Measurements from ENCODE around the gene ENTHD1. TPM values are rescaled to one million over a fixed set of nuclear protein-coding genes. Genes with fewer than 3 reads are reported as not detected.

The ENTHD1 gene
- total RNA-seq, 2 experiments from 2014 or later = 0.47 TPM; not detected in 1

- Mint-ChIP-seq H3K9me3 (no peaks in the 10 kb centered on the region), H3K4me1 (ENCODE audit: low read depth) (no peaks in the 10 kb centered on the region), H3K27me3 (no peaks in the 10 kb centered on the region), H3K27ac (no peak overlapping the region), H3K4me3 (no peak overlapping the region), H3K36me3 (ENCODE audit: low read depth) (no peaks in the 10 kb centered on the region)
- Histone ChIP-seq H3K9me3 (ENCODE audit: control insufficient read depth in 1 of 2, insufficient read depth in 1 of 2, low read length in 2 of 2) (no peaks in the 10 kb centered on the region), H3K27ac (ENCODE audit: low read depth in 1 of 2, low read length in 2 of 2) (no peak overlapping the region), H3K4me1 (ENCODE audit: insufficient read depth, low read length) (no peaks in the 10 kb centered on the region), H3K4me3 (ENCODE audit: low read length) (no peak overlapping the region), H3K27me3 (ENCODE audit: control insufficient read depth in 1 of 2, insufficient read depth in 2 of 2, low read length in 2 of 2) (no peaks in the 10 kb centered on the region), H3K36me3 (ENCODE audit: insufficient read depth, low read length) (no peaks in the 10 kb centered on the region)
- DNase-seq (no peak), ATAC-seq (ENCODE audit: poor library complexity) (no peak)
- POLR2A ChIA-PET = no interaction called here
- TF ChIP-seq CTCF (IDR thresholded peaks at IDR 0.05) = no peak
- CTCF ChIA-PET = no interaction called here
- intact Hi-C loops (cut with DNase I, micrococcal nuclease) = loop anchor here in 1 of 2 experiments (10.0 kb wide), 1 partner anchor 322 kb away; no protein-coding TSS in a partner anchor
Measured at GRCh38 chr22:39703091-39703490, 190.5 kb downstream of the ENTHD1 start.

- Histone ChIP-seq H3K9me3 (ENCODE audit: control insufficient read depth in 1 of 2, insufficient read depth in 1 of 2, low read length in 2 of 2) (no peaks in the 10 kb centered on the region), H3K27me3 (ENCODE audit: control insufficient read depth in 1 of 2, insufficient read depth in 2 of 2, low read length in 2 of 2) (no peaks in the 10 kb centered on the region), H3K4me3 (ENCODE audit: low read length) (no peak overlapping the region), H3K4me1 (ENCODE audit: insufficient read depth, low read length) (no peaks in the 10 kb centered on the region), H3K27ac (ENCODE audit: low read depth in 1 of 2, low read length in 2 of 2) (no peak overlapping the region), H3K36me3 (ENCODE audit: insufficient read depth, low read length) (no peaks in the 10 kb centered on the region)
- ATAC-seq (ENCODE audit: poor library complexity) (no peak), DNase-seq (no peak)
- intact Hi-C loops (cut with DNase I, micrococcal nuclease) = loop anchor here in 1 of 2 experiments (10.0 kb wide), 1 partner anchor 324 kb away; no protein-coding TSS in a partner anchor
- Mint-ChIP-seq H3K36me3 (ENCODE audit: low read depth) (no peaks in the 10 kb centered on the region), H3K27me3 (peaks cover 4% of the 10 kb centered on the region), H3K4me1 (ENCODE audit: low read depth) (no peaks in the 10 kb centered on the region), H3K9me3 (no peaks in the 10 kb centered on the region), H3K27ac (no peak overlapping the region), H3K4me3 (no peak overlapping the region)
- CTCF ChIA-PET = no interaction called here
- TF ChIP-seq CTCF (IDR thresholded peaks at IDR 0.05) = no peak
- POLR2A ChIA-PET = no interaction called here
Measured at GRCh38 chr22:39700565-39700964, 193.0 kb downstream of the ENTHD1 start.

GRCh38 chr22:39699631-39700360, 193.8 kb downstream of the ENTHD1 start:
- H3K4me1 Mint-ChIP-seq (ENCODE audit: low read depth) = no peaks in the 10 kb centered on the region
- no peaks in the 10 kb centered on the region for H3K9me3 ChIP-seq (ENCODE audit: control insufficient read depth in 1 of 2, insufficient read depth in 1 of 2, low read length in 2 of 2)
- no peaks in the 10 kb centered on the region for H3K27me3 ChIP-seq (ENCODE audit: control insufficient read depth in 1 of 2, insufficient read depth in 2 of 2, low read length in 2 of 2)
- intact Hi-C loops (cut with DNase I, micrococcal nuclease) = loop anchor here in 1 of 2 experiments (10.0 kb wide), 1 partner anchor 325 kb away; no protein-coding TSS in a partner anchor
- H3K27ac Mint-ChIP-seq = no peak overlapping the region
- no peaks in the 10 kb centered on the region for H3K4me1 ChIP-seq (ENCODE audit: insufficient read depth, low read length)
- CTCF ChIA-PET = no interaction called here
- TF ChIP-seq CTCF (IDR thresholded peaks at IDR 0.05) = no peak
- ATAC-seq (ENCODE audit: poor library complexity) = no peak
- peaks cover 4% of the 10 kb centered on the region for H3K27me3 Mint-ChIP-seq
- no peak overlapping the region for H3K4me3 Mint-ChIP-seq
- no peaks in the 10 kb centered on the region for H3K36me3 Mint-ChIP-seq (ENCODE audit: low read depth)
- H3K9me3 Mint-ChIP-seq = no peaks in the 10 kb centered on the region
- no peaks in the 10 kb centered on the region for H3K36me3 ChIP-seq (ENCODE audit: insufficient read depth, low read length)
- no peak for DNase-seq
- POLR2A ChIA-PET = no interaction called here
- no peak overlapping the region for H3K4me3 ChIP-seq (ENCODE audit: low read length)
- no peak overlapping the region for H3K27ac ChIP-seq (ENCODE audit: low read depth in 1 of 2, low read length in 2 of 2)

Data from CD4-positive, alpha-beta T cell (primary cell).